Ascending aorta (tissue), 2 donors: ENCODE results near the gene CHST13. TPM values are rescaled to one million over a fixed set of nuclear protein-coding genes. Genes with fewer than 3 reads are reported as not detected.

ENCODE experiments used
- DNase-seq, 2 donors: peaks; one replicate each; pipeline ENCODE4 v3.0.0-alpha.2; 2019; ENCODE audit warnings: low spot score in 2 of 2
- H3K27ac ChIP-seq, 2 donors: fragments of 200-600 bp; sonication (generic); one replicate each; pipeline ENCODE4 v1.5.1; 2016 to 2017; ENCODE audit warnings: mild to moderate bottlenecking in 1 of 2
- H3K27me3 ChIP-seq: fragments of 200-600 bp; sonication (generic); one replicate; pipeline ENCODE4 v1.5.1; 2017
- H3K36me3 ChIP-seq, 2 donors: fragments of 200-600 bp; sonication (generic); one replicate each; pipeline ENCODE4 v1.5.1; 2016
- H3K4me1 ChIP-seq, 2 donors: fragments of 200-600 bp; sonication (generic); one replicate each; pipeline ENCODE4 v1.5.1; 2016 to 2017; ENCODE audit warnings: mild to moderate bottlenecking in 1 of 2
- H3K4me3 ChIP-seq, 2 donors: fragments of 200-600 bp; sonication (generic); one replicate each; pipeline ENCODE4 v1.5.1; 2016 to 2017; ENCODE audit warnings: mild to moderate bottlenecking in 1 of 2
- H3K9me3 ChIP-seq, 2 donors: fragments of 200-600 bp; sonication (generic); one replicate each; pipeline ENCODE4 v1.5.1; 2016
- CTCF ChIP-seq, 3 experiments: fragments of 200-600 bp in 2 of 3; fragments of 450-650 bp in 1 of 3; sonication (generic) in 2 of 3; IDR thresholded peaks; one replicate each; pipeline ENCODE4 v1.5.1; 2016 to 2019; ENCODE audit warnings: antibody characterized with exemption in 3 of 3, mild to moderate bottlenecking in 1 of 3, moderate library complexity in 1 of 3
- intact Hi-C: fragments of 100-400 bp; cut with DNase I; formaldehyde crosslinking; loops from one replicate; pipeline ENCODE4 v1.15.1; 2023
- total RNA-seq: library from RNA; depleted of rRNA; stranded (reverse); fragments of >200 nt; gene quantifications from one replicate; pipeline ENCODE4 v1.1.0, GENCODE V29; 2016

The CHST13 gene
- total RNA-seq, 1 donor from 2014 or later = not detected

- no peak for DNase-seq
- H3K4me3 ChIP-seq = no peak overlapping the region
- peaks cover 0 to 5% of the 10 kb centered on the region in 2 donors for H3K4me1 ChIP-seq
- no peak overlapping the region for H3K27ac ChIP-seq
- intact Hi-C loops = no loop called here
- H3K27me3 ChIP-seq = no peaks in the 10 kb centered on the region
- no peaks in the 10 kb centered on the region for H3K9me3 ChIP-seq
- H3K36me3 ChIP-seq = no peaks in the 10 kb centered on the region
- no peak for TF ChIP-seq CTCF (IDR thresholded peaks at IDR 0.05)
These were observed 34.9 kb upstream of the CHST13 start for GRCh38 chr3:126488886-126489569.

- Histone ChIP-seq H3K27me3 (no peaks in the 10 kb centered on the region), H3K27ac (no peak overlapping the region), H3K4me1 (peaks cover 0 to 5% of the 10 kb centered on the region in 2 donors), H3K4me3 (no peak overlapping the region), H3K36me3 (no peaks in the 10 kb centered on the region), H3K9me3 (no peaks in the 10 kb centered on the region)
- intact Hi-C loops = no loop called here
- no peak for TF ChIP-seq CTCF (IDR thresholded peaks at IDR 0.05)
- no peak for DNase-seq
These were observed 33.3 kb upstream of the CHST13 start for GRCh38 chr3:126490619-126491018.

- no peaks in the 10 kb centered on the region for H3K27me3 ChIP-seq
- intact Hi-C loops = no loop called here
- H3K27ac ChIP-seq = no peak overlapping the region
- no peaks in the 10 kb centered on the region for H3K36me3 ChIP-seq
- H3K4me3 ChIP-seq = no peak overlapping the region
- H3K9me3 ChIP-seq = no peaks in the 10 kb centered on the region
- DNase-seq = no peak
- H3K4me1 ChIP-seq = peaks cover 0 to 5% of the 10 kb centered on the region in 2 donors
- no peak for TF ChIP-seq CTCF (IDR thresholded peaks at IDR 0.05)
These were observed 32.5 kb upstream of the CHST13 start for GRCh38 chr3:126491221-126492013.

- no peak overlapping the region for H3K4me3 ChIP-seq
- H3K9me3 ChIP-seq = no peaks in the 10 kb centered on the region
- no peak for DNase-seq
- intact Hi-C loops = no loop called here
- no peaks in the 10 kb centered on the region for H3K36me3 ChIP-seq
- H3K27ac ChIP-seq = no peak overlapping the region
- TF ChIP-seq CTCF (IDR thresholded peaks at IDR 0.05) = no peak
- no peaks in the 10 kb centered on the region for H3K27me3 ChIP-seq
- H3K4me1 ChIP-seq = no peaks in the 10 kb centered on the region
These were observed 30.9 kb upstream of the CHST13 start for GRCh38 chr3:126493051-126493450.

GRCh38 chr3:126493739-126494138 lies 30.2 kb upstream of the CHST13 start:
- Histone ChIP-seq H3K27ac (no peak overlapping the region), H3K4me3 (no peak overlapping the region), H3K9me3 (no peaks in the 10 kb centered on the region), H3K36me3 (no peaks in the 10 kb centered on the region), H3K4me1 (no peaks in the 10 kb centered on the region), H3K27me3 (no peaks in the 10 kb centered on the region)
- intact Hi-C loops = no loop called here
- TF ChIP-seq CTCF (IDR thresholded peaks at IDR 0.05) = no peak
- DNase-seq = no peak
